Vagina (tissue), 2 donors: ENCODE measurements around the gene MOV10L1. TPM values are rescaled to one million over a fixed set of nuclear protein-coding genes. Genes with fewer than 3 reads are reported as not detected.
A peak's percentile ranks its signal among the peaks of the same experiment; 100 is the strongest.

Experiments
- DNase-seq, 2 donors: peaks; one replicate each; pipeline ENCODE4 v3.0.0-alpha.2; 2017; ENCODE audit errors: extremely low spot score in 2 of 2
- H3K27ac ChIP-seq: fragments of 200-600 bp; sonication (generic); one replicate; pipeline ENCODE4 v1.5.1; 2019
- H3K27me3 ChIP-seq: fragments of 200-600 bp; sonication (generic); one replicate; pipeline ENCODE4 v1.5.1; 2019
- H3K36me3 ChIP-seq, 2 donors: fragments of 200-600 bp; sonication (generic); one replicate each; pipeline ENCODE4 v1.5.1; 2017 to 2019
- H3K4me1 ChIP-seq: fragments of 200-600 bp; sonication (generic); one replicate; pipeline ENCODE4 v1.5.1; 2019
- H3K4me3 ChIP-seq, 2 donors: fragments of 200-600 bp; sonication (generic); 1 replicate in 1 of 2; 2 replicates in 1 of 2; pipeline ENCODE4 v1.5.1; 2016 to 2019
- H3K9me3 ChIP-seq: fragments of 200-600 bp; sonication (generic); one replicate; pipeline ENCODE4 v1.5.1; 2019
- CTCF ChIP-seq, 3 experiments: fragments of 450-650 bp in 2 of 3; fragments of 200-600 bp in 1 of 3; sonication (generic) in 1 of 3; IDR thresholded peaks; one replicate each; pipeline ENCODE4 v1.5.1; 2017 to 2019; ENCODE audit warnings: antibody characterized with exemption in 3 of 3, mild to moderate bottlenecking in 2 of 3, moderate library complexity in 2 of 3
- POLR2A ChIP-seq, 2 donors: fragments of 450-650 bp; IDR thresholded peaks; one replicate each; pipeline ENCODE4 v1.6.1; 2017; ENCODE audit warnings: antibody characterized with exemption in 2 of 2, mild to moderate bottlenecking in 2 of 2, moderate library complexity in 2 of 2
- POLR2AphosphoS5 ChIP-seq, 2 donors: sonication (generic); formaldehyde crosslinking; IDR thresholded peaks; one replicate each; pipeline ENCODE4 v1.9.0; 2017; ENCODE audit warnings: antibody characterized with exemption in 2 of 2, mild to moderate bottlenecking in 2 of 2, low read depth in 1 of 2; ENCODE audit not compliant: insufficient read depth in 1 of 2
- intact Hi-C: fragments of 100-400 bp; cut with DNase I; formaldehyde crosslinking; loops from one replicate; pipeline ENCODE4 v1.15.1; 2023
- total RNA-seq: library from RNA; depleted of rRNA; stranded (reverse); fragments of >200 nt; gene quantifications from one replicate; pipeline ENCODE4 v1.2.3, GENCODE V29; 2016

Gene MOV10L1
- total RNA-seq, 1 donor from 2014 or later, result 0.98 TPM

GRCh38 chr22:50179937-50180726, 90.3 kb downstream of the MOV10L1 start:
- Histone ChIP-seq H3K27ac (no peak overlapping the region), H3K36me3 (no peaks in the 10 kb centered on the region), H3K4me1 (peaks cover 17% of the 10 kb centered on the region), H3K27me3 (no peaks in the 10 kb centered on the region), H3K9me3 (no peaks in the 10 kb centered on the region), H3K4me3 (no peak overlapping the region)
- intact Hi-C loops, result no loop called here
- no peak for DNase-seq
- TF ChIP-seq CTCF (IDR thresholded peaks at IDR 0.05) (no peak), POLR2A (IDR thresholded peaks at IDR 0.05) (no peak), POLR2AphosphoS5 (IDR thresholded peaks at IDR 0.05; ENCODE audit: insufficient read depth in 1 of 2, low read depth in 1 of 2) (no peak)

GRCh38 chr22:50180727-50181521, 91.1 kb downstream of the MOV10L1 start:
- Histone ChIP-seq H3K4me1 (peaks cover 21% of the 10 kb centered on the region), H3K9me3 (no peaks in the 10 kb centered on the region), H3K27me3 (no peaks in the 10 kb centered on the region), H3K36me3 (no peaks in the 10 kb centered on the region), H3K4me3 (no peak overlapping the region), H3K27ac (no peak overlapping the region)
- no peak for DNase-seq
- intact Hi-C loops, result no loop called here
- no peak for TF ChIP-seq CTCF (IDR thresholded peaks at IDR 0.05)
- no peak for TF ChIP-seq POLR2AphosphoS5 (IDR thresholded peaks at IDR 0.05; ENCODE audit: insufficient read depth in 1 of 2, low read depth in 1 of 2)
- no peak for TF ChIP-seq POLR2A (IDR thresholded peaks at IDR 0.05)

- TF ChIP-seq POLR2A (IDR thresholded peaks at IDR 0.05) (no peak), POLR2AphosphoS5 (IDR thresholded peaks at IDR 0.05; ENCODE audit: insufficient read depth in 1 of 2, low read depth in 1 of 2) (no peak)
- no peak overlapping the region for H3K27ac ChIP-seq
- H3K4me3 ChIP-seq, result no peak overlapping the region
- no peak for DNase-seq
- H3K4me1 ChIP-seq, result peaks cover 31% of the 10 kb centered on the region
- intact Hi-C loops, result no loop called here
- no peaks in the 10 kb centered on the region for H3K36me3 ChIP-seq
- H3K27me3 ChIP-seq, result no peaks in the 10 kb centered on the region
- H3K9me3 ChIP-seq, result no peaks in the 10 kb centered on the region
Measured at GRCh38 chr22:50182176-50183081, 92.6 kb downstream of the MOV10L1 start.

- DNase-seq, result no peak
- Histone ChIP-seq H3K4me3 (no peak overlapping the region), H3K4me1 (peaks cover 35% of the 10 kb centered on the region), H3K27ac (peak overlapping the region; percentile 63), H3K36me3 (no peaks in the 10 kb centered on the region), H3K27me3 (no peaks in the 10 kb centered on the region), H3K9me3 (no peaks in the 10 kb centered on the region)
- TF ChIP-seq POLR2A (IDR thresholded peaks at IDR 0.05) (no peak), POLR2AphosphoS5 (IDR thresholded peaks at IDR 0.05; ENCODE audit: insufficient read depth in 1 of 2, low read depth in 1 of 2) (no peak), CTCF (IDR thresholded peaks at IDR 0.05) (no peak)
- intact Hi-C loops, result no loop called here
Measured at GRCh38 chr22:50183141-50183971, 93.5 kb downstream of the MOV10L1 start.
